GM12874 (cell line): ENCODE measurements around the gene NANOS2.

Source experiments
- TF ChIP-seq, protein P1 (sequence below): IDR thresholded peaks from 2 replicates; pipeline ENCODE4 v1.5.1; 2011; ENCODE audit warnings: low read depth, mild to moderate bottlenecking, control low read depth, low read length, moderate library complexity; ENCODE audit not compliant: insufficient read depth

Gene NANOS2

GRCh38 chr19:45911291-45911690 lies 3.3 kb downstream of the NANOS2 start:
- TF ChIP-seq, protein P1, sequence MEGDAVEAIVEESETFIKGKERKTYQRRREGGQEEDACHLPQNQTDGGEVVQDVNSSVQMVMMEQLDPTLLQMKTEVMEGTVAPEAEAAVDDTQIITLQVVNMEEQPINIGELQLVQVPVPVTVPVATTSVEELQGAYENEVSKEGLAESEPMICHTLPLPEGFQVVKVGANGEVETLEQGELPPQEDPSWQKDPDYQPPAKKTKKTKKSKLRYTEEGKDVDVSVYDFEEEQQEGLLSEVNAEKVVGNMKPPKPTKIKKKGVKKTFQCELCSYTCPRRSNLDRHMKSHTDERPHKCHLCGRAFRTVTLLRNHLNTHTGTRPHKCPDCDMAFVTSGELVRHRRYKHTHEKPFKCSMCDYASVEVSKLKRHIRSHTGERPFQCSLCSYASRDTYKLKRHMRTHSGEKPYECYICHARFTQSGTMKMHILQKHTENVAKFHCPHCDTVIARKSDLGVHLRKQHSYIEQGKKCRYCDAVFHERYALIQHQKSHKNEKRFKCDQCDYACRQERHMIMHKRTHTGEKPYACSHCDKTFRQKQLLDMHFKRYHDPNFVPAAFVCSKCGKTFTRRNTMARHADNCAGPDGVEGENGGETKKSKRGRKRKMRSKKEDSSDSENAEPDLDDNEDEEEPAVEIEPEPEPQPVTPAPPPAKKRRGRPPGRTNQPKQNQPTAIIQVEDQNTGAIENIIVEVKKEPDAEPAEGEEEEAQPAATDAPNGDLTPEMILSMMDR, result no peak

DNA sequence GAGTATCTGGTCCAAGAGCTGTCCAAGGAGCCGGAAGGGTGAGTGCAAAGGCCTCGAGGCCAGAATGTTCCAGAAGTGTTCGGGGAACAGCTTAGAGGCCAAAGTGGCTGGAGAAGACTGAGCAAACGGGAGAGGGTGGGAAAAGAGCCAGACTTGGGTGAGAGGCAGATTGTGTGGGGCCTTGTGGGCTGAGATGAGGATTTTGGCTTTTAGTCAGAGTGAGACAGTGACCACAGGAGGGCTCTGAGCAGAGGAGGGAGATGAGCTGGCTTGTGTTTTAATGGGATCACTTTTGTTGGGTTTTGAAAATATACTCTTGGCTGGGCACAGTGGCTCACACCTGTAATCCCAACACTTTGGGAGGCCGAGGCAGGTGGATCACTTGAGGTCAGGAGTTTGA lies 5.6 kb downstream of the NANOS2 start:
- TF ChIP-seq, protein P1, result no peak

- TF ChIP-seq, protein P1, result no peak
Observed at GRCh38 chr19:45906221-45906620, 8.4 kb downstream of the NANOS2 start.

DNA sequence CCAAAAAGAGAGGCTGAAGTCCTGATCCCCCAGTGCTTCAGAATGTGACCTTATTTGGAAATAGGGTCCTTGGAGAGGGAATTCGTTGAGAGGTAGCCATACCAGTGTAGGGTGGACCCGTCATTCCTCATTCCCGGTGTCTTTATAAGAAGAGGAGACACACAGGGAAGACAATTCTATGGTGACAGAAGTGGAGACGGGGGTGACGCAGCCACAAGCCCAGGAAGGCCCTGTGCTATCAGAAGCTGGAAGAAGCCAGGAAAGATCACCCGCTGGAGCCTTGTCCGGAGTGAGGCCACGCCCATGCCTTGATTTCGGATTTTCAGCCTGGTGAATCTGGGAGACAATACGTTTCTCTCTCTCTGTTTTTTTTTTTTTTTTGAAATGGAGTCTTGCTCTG lies 9.6 kb downstream of the NANOS2 start:
- TF ChIP-seq, protein P1, result no peak

GRCh38 chr19:45902651-45903625 lies 11.6 kb downstream of the NANOS2 start:
- TF ChIP-seq, protein P1, result no peak

GRCh38 chr19:45901912-45902650 lies 12.5 kb downstream of the NANOS2 start, which contains the start of gene MYPOP:
MYPOP (minus strand) TSS chr19:45902613; CDS start chr19:45901773, 840 bp downstream.
- TF ChIP-seq, protein P1, result no peak

- TF ChIP-seq, protein P1, result 0 out of 2 replicates have a peak, but pooled peaks have one; percentile 1
Observed at GRCh38 chr19:45901432-45901911, 13.1 kb downstream of the NANOS2 start.
